Smooth muscle cell (in vitro differentiated cells): Measurements from ENCODE around the gene EPB41L3. TPM values are rescaled to one million over a fixed set of nuclear protein-coding genes. Genes with fewer than 3 reads are reported as not detected.

ENCODE experiments used
- DNase-seq: peaks from one replicate; lab custom pipeline; 2025; ENCODE audit not compliant: unreplicated experiment; lab: John Stamatoyannopoulos, UW
- H2AFZ ChIP-seq: fragments of 200-600 bp; sonication (generic); 2 replicates; pipeline ENCODE4 v1.6.0; 2016; ENCODE audit warnings: antibody characterized with exemption, low read depth, mild to moderate bottlenecking
- H3F3A ChIP-seq: fragments of 200-600 bp; sonication (generic); 2 replicates; pipeline ENCODE4 v1.6.0; 2017; ENCODE audit warnings: antibody characterized with exemption, low read depth
- H3K27ac ChIP-seq: fragments of 200-600 bp; sonication (generic); 2 replicates; pipeline ENCODE4 v1.5.1; 2016; ENCODE audit warnings: low read depth, mild to moderate bottlenecking
- H3K27me3 ChIP-seq: fragments of 200-600 bp; sonication (generic); 2 replicates; pipeline ENCODE4 v1.6.1; 2016; ENCODE audit warnings: low read depth, mild to moderate bottlenecking
- H3K36me3 ChIP-seq: fragments of 200-600 bp; sonication (generic); 2 replicates; pipeline ENCODE4 v1.5.1; 2016; ENCODE audit warnings: low read depth
- H3K4me1 ChIP-seq: fragments of 200-600 bp; sonication (generic); 2 replicates; pipeline ENCODE4 v1.5.1; 2016; ENCODE audit warnings: low read depth
- H3K4me2 ChIP-seq: fragments of 200-600 bp; sonication (generic); 2 replicates; pipeline ENCODE4 v1.6.0; 2016; ENCODE audit warnings: mild to moderate bottlenecking
- H3K4me3 ChIP-seq: fragments of 200-600 bp; sonication (generic); 2 replicates; pipeline ENCODE4 v1.5.1; 2016; ENCODE audit warnings: mild to moderate bottlenecking
- H3K79me2 ChIP-seq: fragments of 200-600 bp; sonication (generic); 2 replicates; pipeline ENCODE4 v1.6.0; 2016; ENCODE audit warnings: low read depth, mild to moderate bottlenecking
- H3K9ac ChIP-seq: fragments of 200-600 bp; sonication (generic); 2 replicates; pipeline ENCODE4 v1.6.0; 2016; ENCODE audit warnings: low read depth
- H3K9me3 ChIP-seq: fragments of 200-600 bp; sonication (generic); replicated peaks from 2 replicates; pipeline ENCODE4 v1.5.1; 2016; ENCODE audit warnings: low read depth
- H4K20me1 ChIP-seq: fragments of 200-600 bp; sonication (generic); 2 replicates; pipeline ENCODE4 v1.6.0; 2016; ENCODE audit warnings: low read depth
- CTCF ChIP-seq: fragments of 200-600 bp; sonication (generic); IDR thresholded peaks from 2 replicates; pipeline ENCODE4 v1.5.1; 2017; ENCODE audit warnings: borderline replicate concordance, mild to moderate bottlenecking, antibody characterized with exemption; ENCODE audit not compliant: insufficient read depth, poor library complexity, severe bottlenecking
- WGBS: methylation state at CpG from one replicate; pipeline ENCODE4 v1.1.7; 2016; ENCODE audit warnings: low lambda C conversion rate; 5-methylcytosine and 5-hydroxymethylcytosine counted together
- polyA plus RNA-seq: library from polyadenylated mRNA; unstranded; fragments of >200 nt; fragmentation: Nextera tagmentation; extraction: Ambion mirVana; gene quantifications from 2 replicates; pipeline ENCODE4 v1.2.1, GENCODE V29; 2016
- total RNA-seq: library from RNA; depleted of rRNA; stranded (reverse); fragments of >200 nt; gene quantifications from 2 replicates; pipeline ENCODE4 v1.2.3, GENCODE V29; 2014

EPB41L3 gene
- total and polyA plus RNA-seq, 2 experiments from 2014 or later = 11.5 to 26.9 TPM

GRCh38 chr18:5484526-5484925, 59.3 kb downstream of the EPB41L3 start:
- H3F3A ChIP-seq = no peaks in the 10 kb centered on the region
- H3K4me3 ChIP-seq = no peak overlapping the region
- H3K4me1 ChIP-seq = no peaks in the 10 kb centered on the region
- H3K36me3 ChIP-seq = no peaks in the 10 kb centered on the region
- no peak overlapping the region for H3K9ac ChIP-seq
- no peak overlapping the region for H3K27ac ChIP-seq
- H3K27me3 ChIP-seq = no peaks in the 10 kb centered on the region
- 96% methylated on average over 2 of the region's 2 CpGs for WGBS
- no peak for TF ChIP-seq CTCF
- H3K9me3 ChIP-seq = no peaks in the 10 kb centered on the region
- no peak overlapping the region for H2AFZ ChIP-seq
- peaks cover 18% of the 10 kb centered on the region for H3K79me2 ChIP-seq
- H3K4me2 ChIP-seq = no peak overlapping the region
- DNase-seq = no peak
- no peaks in the 10 kb centered on the region for H4K20me1 ChIP-seq

DNA sequence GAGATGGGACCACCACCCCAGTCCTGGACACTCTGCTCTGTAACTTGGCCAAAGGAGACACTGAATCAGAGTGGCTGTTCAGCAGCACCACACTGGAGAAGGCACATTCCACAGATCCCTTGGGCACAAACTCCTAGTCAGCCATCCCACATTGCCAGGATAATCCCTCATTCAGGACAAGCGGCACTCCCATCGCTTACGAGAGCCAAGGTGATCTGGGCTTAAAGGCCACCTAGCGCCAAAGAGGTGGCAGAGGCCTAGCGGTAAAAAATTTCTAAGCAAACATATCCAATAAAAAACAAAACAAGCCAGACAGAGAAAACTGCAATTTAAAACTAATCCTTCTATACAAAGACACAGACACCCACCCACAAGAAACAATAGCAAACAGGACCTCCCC, 62.2 kb downstream of the EPB41L3 start:
- DNase-seq = no peak
- no peak for TF ChIP-seq CTCF
- WGBS = 98% methylated on average over 5 of the region's 5 CpGs

DNA sequence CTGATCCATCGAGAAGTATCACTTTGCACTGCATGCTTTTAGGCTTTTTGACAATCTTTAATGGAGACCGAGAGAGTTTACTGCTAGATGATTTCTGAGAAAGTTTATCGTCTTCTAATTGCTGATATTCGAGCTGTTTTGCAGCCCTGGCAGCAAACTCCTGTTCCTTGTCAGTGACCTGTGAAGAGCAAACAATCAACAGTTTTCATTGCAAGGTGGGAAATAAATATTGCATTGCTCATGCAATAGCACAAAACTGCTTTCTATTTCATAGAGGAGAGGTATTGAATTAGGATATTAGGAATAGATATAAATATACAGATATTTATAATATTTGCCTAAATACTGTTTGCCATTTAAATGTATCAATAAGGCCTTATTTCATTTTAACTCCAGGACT, 65.5 kb downstream of the EPB41L3 start:
- Histone ChIP-seq H2AFZ (no peak overlapping the region), H3K4me3 (no peak overlapping the region), H4K20me1 (no peaks in the 10 kb centered on the region), H3K4me2 (no peak overlapping the region), H3K27me3 (no peaks in the 10 kb centered on the region), H3F3A (no peaks in the 10 kb centered on the region), H3K27ac (no peak overlapping the region), H3K36me3 (no peaks in the 10 kb centered on the region), H3K79me2 (peaks cover 18% of the 10 kb centered on the region), H3K4me1 (peaks cover 7% of the 10 kb centered on the region), H3K9ac (no peak overlapping the region), H3K9me3 (no peaks in the 10 kb centered on the region)
- no peak for DNase-seq
- 81% methylated on average over 4 of the region's 4 CpGs for WGBS
- no peak for TF ChIP-seq CTCF

More for the DNA sequence above, 62.2 kb downstream of the EPB41L3 start:
- Histone ChIP-seq H3K36me3 (no peaks in the 10 kb centered on the region), H3K27me3 (no peaks in the 10 kb centered on the region), H3K9me3 (no peaks in the 10 kb centered on the region), H3K4me1 (peaks cover 7% of the 10 kb centered on the region), H3F3A (no peaks in the 10 kb centered on the region), H3K4me2 (no peak overlapping the region), H3K27ac (no peak overlapping the region), H2AFZ (no peak overlapping the region), H4K20me1 (no peaks in the 10 kb centered on the region), H3K4me3 (no peak overlapping the region), H3K9ac (no peak overlapping the region), H3K79me2 (peaks cover 18% of the 10 kb centered on the region)

DNA sequence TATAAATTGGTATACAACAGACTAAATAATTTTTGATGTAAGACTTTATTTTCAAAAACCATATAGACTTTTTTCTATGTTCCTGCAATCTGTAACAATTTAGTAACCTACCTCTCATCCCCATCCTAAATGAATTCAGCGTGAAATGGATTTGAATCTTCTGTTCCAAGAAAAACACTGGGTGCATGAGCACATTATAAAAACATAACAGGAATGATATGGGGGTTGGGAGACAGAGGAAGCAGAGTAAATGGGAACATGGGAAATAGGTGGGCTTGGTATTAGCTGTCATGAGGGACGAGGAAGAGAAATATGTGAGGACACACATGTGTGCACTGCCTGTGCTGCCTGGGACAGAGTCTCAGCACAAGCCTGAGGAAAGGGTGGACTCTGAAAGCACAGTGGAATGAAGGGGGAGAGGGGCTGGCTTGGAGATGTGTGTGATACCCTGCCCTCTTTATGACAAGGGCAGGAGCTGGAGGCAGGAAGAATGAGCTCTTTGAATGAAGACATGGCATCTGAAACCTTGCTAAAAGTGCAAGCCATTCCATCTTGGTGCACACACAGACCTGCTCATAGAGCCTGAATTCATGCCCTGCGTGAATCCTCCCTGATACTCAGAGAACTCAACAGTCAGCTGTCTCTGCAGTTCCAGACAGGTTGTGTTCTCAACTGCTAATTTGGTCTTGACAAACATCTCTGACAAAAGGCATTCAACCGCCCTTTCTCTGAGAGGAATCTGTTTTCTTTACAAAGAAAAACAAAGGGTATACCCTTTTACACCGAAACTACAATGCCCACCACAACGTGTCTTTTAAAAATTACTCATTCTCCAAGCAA, 66.6 kb downstream of the EPB41L3 start:
- WGBS = 84% methylated on average over 6 of the region's 6 CpGs
- H3K4me1 ChIP-seq = peaks cover 7% of the 10 kb centered on the region
- no peak for TF ChIP-seq CTCF
- no peak for DNase-seq
- H3K27ac ChIP-seq = no peak overlapping the region
- H3K27me3 ChIP-seq = no peaks in the 10 kb centered on the region
- H2AFZ ChIP-seq = no peak overlapping the region
- H3K9me3 ChIP-seq = no peaks in the 10 kb centered on the region
- H3K79me2 ChIP-seq = peaks cover 18% of the 10 kb centered on the region
- H3K4me2 ChIP-seq = no peak overlapping the region
- H4K20me1 ChIP-seq = no peaks in the 10 kb centered on the region
- H3K36me3 ChIP-seq = no peaks in the 10 kb centered on the region
- no peak overlapping the region for H3K4me3 ChIP-seq
- no peaks in the 10 kb centered on the region for H3F3A ChIP-seq
- no peak overlapping the region for H3K9ac ChIP-seq
